HepG2 (cell line): Measurements from ENCODE around the gene DPEP3. TPM values are rescaled to one million over a fixed set of nuclear protein-coding genes. Genes with fewer than 3 reads are reported as not detected.

Source experiments
- KMT2B ChIP-seq: IDR thresholded peaks from 2 replicates; pipeline ENCODE4 v1.6.1; 2016; ENCODE audit warnings: missing genetic modification reagents, missing compliant biosample characterization
- MAFK ChIP-seq, 2 experiments: IDR thresholded peaks in 1 of 2; conservative IDR thresholded peaks in 1 of 2; 2 replicates each; pipeline ENCODE4 v1.6.1; 2011; ENCODE audit warnings: improper control_type of control experiment in 2 of 2, low read length in 2 of 2
- NPAS2 ChIP-seq: sonication (generic); formaldehyde crosslinking; IDR thresholded peaks from 2 replicates; pipeline ENCODE4 v1.8.0; 2022; ENCODE audit warnings: mild to moderate bottlenecking, missing genetic modification reagents, borderline replicate concordance
- NR2C2 ChIP-seq: sonication (generic); formaldehyde crosslinking; IDR thresholded peaks from 2 replicates; pipeline ENCODE4 v1.4.0; 2020; ENCODE audit warnings: missing genetic modification reagents, mild to moderate bottlenecking, moderate library complexity, borderline replicate concordance
- PPARG ChIP-seq: conservative IDR thresholded peaks from 2 replicates; pipeline ENCODE4 v1.6.1; 2016; ENCODE audit warnings: missing biosample characterization, missing genetic modification reagents
- SCMH1 ChIP-seq: sonication (generic); formaldehyde crosslinking; IDR thresholded peaks from 2 replicates; pipeline ENCODE4 v1.9.0; 2021; ENCODE audit warnings: missing genetic modification reagents, mild to moderate bottlenecking, borderline replicate concordance
- SIX1 ChIP-seq: sonication (generic); formaldehyde crosslinking; IDR thresholded peaks from 2 replicates; pipeline ENCODE4 v1.4.0; 2020; ENCODE audit warnings: missing genetic modification reagents, borderline replicate concordance
- TEAD2 ChIP-seq: sonication (generic); formaldehyde crosslinking; IDR thresholded peaks from 2 replicates; pipeline ENCODE4 v1.9.0; 2021; ENCODE audit warnings: missing genetic modification reagents
- ZFX ChIP-seq: sonication (generic); formaldehyde crosslinking; IDR thresholded peaks from 2 replicates; pipeline ENCODE4 v1.4.0; 2020; ENCODE audit warnings: mild to moderate bottlenecking, low read depth, missing genetic modification reagents, moderate library complexity
- ZNF121 ChIP-seq: sonication (generic); formaldehyde crosslinking; IDR thresholded peaks from 2 replicates; pipeline ENCODE4 v1.5.0; 2020; ENCODE audit warnings: mild to moderate bottlenecking, missing genetic modification reagents
- ZNF138 ChIP-seq: sonication (generic); formaldehyde crosslinking; IDR thresholded peaks from 2 replicates; pipeline ENCODE4 v1.5.0; 2020; ENCODE audit warnings: mild to moderate bottlenecking, low read depth, missing genetic modification reagents
- ZNF20 ChIP-seq: sonication (generic); formaldehyde crosslinking; IDR thresholded peaks from 2 replicates; pipeline ENCODE4 v1.4.0; 2020; ENCODE audit warnings: mild to moderate bottlenecking, moderate library complexity, missing genetic modification reagents
- ZNF224 ChIP-seq: sonication (generic); formaldehyde crosslinking; IDR thresholded peaks from 2 replicates; pipeline ENCODE4 v1.5.0; 2020; ENCODE audit warnings: mild to moderate bottlenecking, missing genetic modification reagents
- ZNF589 ChIP-seq: sonication (generic); formaldehyde crosslinking; conservative IDR thresholded peaks from 2 replicates; pipeline ENCODE4 v1.8.0; 2022; ENCODE audit warnings: mild to moderate bottlenecking, moderate library complexity, missing genetic modification reagents
- ZNF709 ChIP-seq: sonication (generic); formaldehyde crosslinking; IDR thresholded peaks from 2 replicates; pipeline ENCODE4 v1.5.0; 2020; ENCODE audit warnings: mild to moderate bottlenecking, missing genetic modification reagents
- polyA plus RNA-seq, 8 experiments: library from polyadenylated mRNA; depleted of rRNA in 3 of 8; stranded (reverse) in 7 of 8; unstranded in 1 of 8; fragments of >200 nt; fragmentation: Illumina TruSeq in 4 of 8; extraction: Trizol in 4 of 8; gene quantifications; 2 replicates each; pipeline versions ENCODE4 v1.2.1 to v1.2.3, GENCODE V29; 2011 to 2016; ENCODE audit warnings: low read depth in 4 of 8, missing spikeins in 1 of 8, mixed read lengths in 1 of 8; ENCODE audit not compliant: insufficient read depth in 1 of 8
- total RNA-seq, 5 experiments: library from RNA; depleted of rRNA; stranded (reverse); fragments of >200 nt; fragmentation: Illumina TruSeq; extraction: Trizol; gene quantifications; 2 replicates each; pipeline ENCODE4 v1.2.3, GENCODE V29; 2016; ENCODE audit warnings: low read depth in 1 of 5
- TF ChIP-seq, protein P1 (sequence below): sonication (generic); formaldehyde crosslinking; IDR thresholded peaks from 2 replicates; pipeline ENCODE4 v1.9.0; 2022; ENCODE audit warnings: missing genetic modification reagents, mild to moderate bottlenecking, borderline replicate concordance
- TF ChIP-seq, protein P2 (sequence below): sonication (generic); formaldehyde crosslinking; IDR thresholded peaks from 2 replicates; pipeline ENCODE4 v1.4.0; 2020; ENCODE audit warnings: missing genetic modification reagents
- TF ChIP-seq, protein P3 (sequence below): IDR thresholded peaks from 2 replicates; pipeline ENCODE4 v1.6.1; 2012; ENCODE audit warnings: inconsistent platforms
- TF ChIP-seq, protein P4 (sequence below): sonication (generic); formaldehyde crosslinking; IDR thresholded peaks from 2 replicates; pipeline ENCODE4 v1.4.0; 2020; ENCODE audit warnings: missing genetic modification reagents, borderline replicate concordance
- TF ChIP-seq, protein P5 (sequence below): sonication (generic); formaldehyde crosslinking; IDR thresholded peaks from 2 replicates; pipeline ENCODE4 v1.4.0; 2020; ENCODE audit warnings: missing genetic modification reagents, borderline replicate concordance

The DPEP3 gene
- total and polyA plus RNA-seq, 2 of the 13 experiments (the other 11 are each of a cell fraction or from before 2014, with no cell fraction given) = not detected

DNA sequence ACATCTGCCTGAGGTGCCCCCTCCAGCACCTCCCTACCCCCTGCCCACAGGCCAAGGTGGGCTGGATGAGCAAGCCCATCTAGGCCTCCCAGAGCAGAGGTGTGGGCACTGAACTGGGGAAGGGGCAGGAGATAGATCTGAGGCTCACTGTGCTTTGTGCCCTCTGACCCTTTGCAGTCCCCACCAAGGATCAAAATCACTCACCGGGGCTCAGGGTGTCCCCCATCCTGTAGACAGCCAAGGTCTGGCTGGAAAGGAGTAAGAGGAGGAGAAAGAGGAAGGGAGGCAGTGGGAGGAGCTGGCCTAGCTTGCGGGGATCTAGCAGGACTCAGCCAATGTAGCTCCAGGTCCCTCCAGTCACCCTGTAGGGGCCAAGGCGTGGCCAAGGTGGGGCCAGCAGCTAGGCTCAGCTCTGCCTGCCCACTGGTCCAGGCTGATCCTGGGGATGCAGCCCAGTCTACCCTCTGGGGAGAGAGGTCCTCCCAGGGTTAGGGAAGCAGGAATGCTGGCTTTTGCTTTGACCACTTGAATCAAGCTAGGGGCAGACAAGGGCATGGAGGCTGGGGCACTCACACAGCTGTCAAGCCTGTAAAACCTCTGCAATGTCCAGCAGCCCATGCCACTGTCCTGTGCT lies 13.6 kb downstream of the DPEP3 start (continued):
- TF ChIP-seq, protein P1, sequence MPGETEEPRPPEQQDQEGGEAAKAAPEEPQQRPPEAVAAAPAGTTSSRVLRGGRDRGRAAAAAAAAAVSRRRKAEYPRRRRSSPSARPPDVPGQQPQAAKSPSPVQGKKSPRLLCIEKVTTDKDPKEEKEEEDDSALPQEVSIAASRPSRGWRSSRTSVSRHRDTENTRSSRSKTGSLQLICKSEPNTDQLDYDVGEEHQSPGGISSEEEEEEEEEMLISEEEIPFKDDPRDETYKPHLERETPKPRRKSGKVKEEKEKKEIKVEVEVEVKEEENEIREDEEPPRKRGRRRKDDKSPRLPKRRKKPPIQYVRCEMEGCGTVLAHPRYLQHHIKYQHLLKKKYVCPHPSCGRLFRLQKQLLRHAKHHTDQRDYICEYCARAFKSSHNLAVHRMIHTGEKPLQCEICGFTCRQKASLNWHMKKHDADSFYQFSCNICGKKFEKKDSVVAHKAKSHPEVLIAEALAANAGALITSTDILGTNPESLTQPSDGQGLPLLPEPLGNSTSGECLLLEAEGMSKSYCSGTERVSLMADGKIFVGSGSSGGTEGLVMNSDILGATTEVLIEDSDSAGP (CRISPR knock-in tag) = peak; percentile 72
- TF ChIP-seq NPAS2 (CRISPR knock-in tag) (no peak), SIX1 (no peak), ZNF589 (CRISPR knock-in tag) (no peak), ZNF138 (CRISPR knock-in tag) (no peak), ZNF709 (CRISPR knock-in tag) (no peak), SCMH1 (CRISPR knock-in tag) (no peak), KMT2B (no peak; the same call in 1 of the 2 replicates), PPARG (CRISPR knock-in tag) (no peak), ZNF20 (CRISPR knock-in tag) (no peak), NR2C2 (CRISPR knock-in tag) (no peak; the same call in 1 of the 2 replicates), ZFX (CRISPR knock-in tag) (peak; percentile 36), MAFK (conservative IDR thresholded peaks at IDR 0.05 in 1 of 2, IDR thresholded peaks at IDR 0.05 in 1 of 2; ENCODE audit: low read length in 2 of 2) (no peak), ZNF121 (CRISPR knock-in tag) (no peak), ZNF224 (no peak), TEAD2 (no peak)
- TF ChIP-seq, protein P2, sequence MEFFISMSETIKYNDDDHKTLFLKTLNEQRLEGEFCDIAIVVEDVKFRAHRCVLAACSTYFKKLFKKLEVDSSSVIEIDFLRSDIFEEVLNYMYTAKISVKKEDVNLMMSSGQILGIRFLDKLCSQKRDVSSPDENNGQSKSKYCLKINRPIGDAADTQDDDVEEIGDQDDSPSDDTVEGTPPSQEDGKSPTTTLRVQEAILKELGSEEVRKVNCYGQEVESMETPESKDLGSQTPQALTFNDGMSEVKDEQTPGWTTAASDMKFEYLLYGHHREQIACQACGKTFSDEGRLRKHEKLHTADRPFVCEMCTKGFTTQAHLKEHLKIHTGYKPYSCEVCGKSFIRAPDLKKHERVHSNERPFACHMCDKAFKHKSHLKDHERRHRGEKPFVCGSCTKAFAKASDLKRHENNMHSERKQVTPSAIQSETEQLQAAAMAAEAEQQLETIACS (CRISPR knock-in tag) = no peak
- TF ChIP-seq, protein P3, sequence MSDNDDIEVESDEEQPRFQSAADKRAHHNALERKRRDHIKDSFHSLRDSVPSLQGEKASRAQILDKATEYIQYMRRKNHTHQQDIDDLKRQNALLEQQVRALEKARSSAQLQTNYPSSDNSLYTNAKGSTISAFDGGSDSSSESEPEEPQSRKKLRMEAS = 0 out of 2 replicates have a peak, but pooled peaks have one; percentile 20
- TF ChIP-seq, protein P4, sequence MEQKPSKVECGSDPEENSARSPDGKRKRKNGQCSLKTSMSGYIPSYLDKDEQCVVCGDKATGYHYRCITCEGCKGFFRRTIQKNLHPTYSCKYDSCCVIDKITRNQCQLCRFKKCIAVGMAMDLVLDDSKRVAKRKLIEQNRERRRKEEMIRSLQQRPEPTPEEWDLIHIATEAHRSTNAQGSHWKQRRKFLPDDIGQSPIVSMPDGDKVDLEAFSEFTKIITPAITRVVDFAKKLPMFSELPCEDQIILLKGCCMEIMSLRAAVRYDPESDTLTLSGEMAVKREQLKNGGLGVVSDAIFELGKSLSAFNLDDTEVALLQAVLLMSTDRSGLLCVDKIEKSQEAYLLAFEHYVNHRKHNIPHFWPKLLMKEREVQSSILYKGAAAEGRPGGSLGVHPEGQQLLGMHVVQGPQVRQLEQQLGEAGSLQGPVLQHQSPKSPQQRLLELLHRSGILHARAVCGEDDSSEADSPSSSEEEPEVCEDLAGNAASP (CRISPR knock-in tag) = no peak
- TF ChIP-seq, protein P5, sequence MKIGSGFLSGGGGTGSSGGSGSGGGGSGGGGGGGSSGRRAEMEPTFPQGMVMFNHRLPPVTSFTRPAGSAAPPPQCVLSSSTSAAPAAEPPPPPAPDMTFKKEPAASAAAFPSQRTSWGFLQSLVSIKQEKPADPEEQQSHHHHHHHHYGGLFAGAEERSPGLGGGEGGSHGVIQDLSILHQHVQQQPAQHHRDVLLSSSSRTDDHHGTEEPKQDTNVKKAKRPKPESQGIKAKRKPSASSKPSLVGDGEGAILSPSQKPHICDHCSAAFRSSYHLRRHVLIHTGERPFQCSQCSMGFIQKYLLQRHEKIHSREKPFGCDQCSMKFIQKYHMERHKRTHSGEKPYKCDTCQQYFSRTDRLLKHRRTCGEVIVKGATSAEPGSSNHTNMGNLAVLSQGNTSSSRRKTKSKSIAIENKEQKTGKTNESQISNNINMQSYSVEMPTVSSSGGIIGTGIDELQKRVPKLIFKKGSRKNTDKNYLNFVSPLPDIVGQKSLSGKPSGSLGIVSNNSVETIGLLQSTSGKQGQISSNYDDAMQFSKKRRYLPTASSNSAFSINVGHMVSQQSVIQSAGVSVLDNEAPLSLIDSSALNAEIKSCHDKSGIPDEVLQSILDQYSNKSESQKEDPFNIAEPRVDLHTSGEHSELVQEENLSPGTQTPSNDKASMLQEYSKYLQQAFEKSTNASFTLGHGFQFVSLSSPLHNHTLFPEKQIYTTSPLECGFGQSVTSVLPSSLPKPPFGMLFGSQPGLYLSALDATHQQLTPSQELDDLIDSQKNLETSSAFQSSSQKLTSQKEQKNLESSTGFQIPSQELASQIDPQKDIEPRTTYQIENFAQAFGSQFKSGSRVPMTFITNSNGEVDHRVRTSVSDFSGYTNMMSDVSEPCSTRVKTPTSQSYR (CRISPR knock-in tag) = no peak
